Prostate gland (tissue), 2 donors: ENCODE data around the gene HIPK3.

Experiments used
- POLR2A ChIP-seq: fragments of 450-650 bp; IDR thresholded peaks from one replicate; pipeline ENCODE4 v1.6.1; 2016; ENCODE audit warnings: antibody characterized with exemption, mild to moderate bottlenecking
- TF ChIP-seq, protein P1 (sequence below), 4 experiments: fragments of 200-600 bp in 2 of 4; fragments of 450-650 bp in 2 of 4; sonication (generic) in 2 of 4; IDR thresholded peaks; 1 replicate in 3 of 4; 2 replicates in 1 of 4; pipeline ENCODE4 v1.5.1; 2016 to 2019; ENCODE audit warnings: antibody characterized with exemption in 4 of 4, mild to moderate bottlenecking in 2 of 4, moderate library complexity in 2 of 4

DNA sequence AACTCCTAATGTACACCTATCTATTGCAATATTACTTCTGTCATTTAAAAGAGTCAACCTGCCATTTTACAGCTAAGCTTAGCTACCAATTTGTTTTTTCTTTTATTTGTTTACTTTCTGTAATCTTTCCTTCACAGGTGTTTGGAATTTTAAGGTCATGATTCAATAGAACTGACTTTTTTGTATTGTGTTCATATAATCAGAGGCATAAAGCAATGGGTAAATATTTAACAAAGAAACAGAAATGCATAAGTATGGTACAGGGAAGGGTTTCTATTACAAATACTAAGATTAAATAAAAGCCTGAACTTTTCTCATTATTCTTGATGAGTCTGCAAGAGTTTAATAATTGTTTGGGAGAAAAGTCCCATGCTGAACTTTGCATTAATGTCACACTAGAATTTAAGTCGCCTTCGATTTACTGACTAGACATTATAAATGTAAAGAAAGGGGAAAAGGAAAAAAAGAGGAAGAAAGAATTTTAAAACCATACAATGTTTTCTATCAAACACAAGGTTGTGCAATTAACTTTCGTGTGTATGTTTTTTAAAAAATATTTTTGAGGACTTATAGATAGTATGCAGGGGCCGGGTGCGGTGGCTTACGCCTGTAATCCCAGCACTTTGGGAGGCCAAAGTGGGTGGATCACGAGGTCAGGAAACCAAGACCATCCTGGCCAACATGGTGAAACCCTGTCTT lies 35.0 kb upstream of the HIPK3 start:
- TF ChIP-seq, protein P1, sequence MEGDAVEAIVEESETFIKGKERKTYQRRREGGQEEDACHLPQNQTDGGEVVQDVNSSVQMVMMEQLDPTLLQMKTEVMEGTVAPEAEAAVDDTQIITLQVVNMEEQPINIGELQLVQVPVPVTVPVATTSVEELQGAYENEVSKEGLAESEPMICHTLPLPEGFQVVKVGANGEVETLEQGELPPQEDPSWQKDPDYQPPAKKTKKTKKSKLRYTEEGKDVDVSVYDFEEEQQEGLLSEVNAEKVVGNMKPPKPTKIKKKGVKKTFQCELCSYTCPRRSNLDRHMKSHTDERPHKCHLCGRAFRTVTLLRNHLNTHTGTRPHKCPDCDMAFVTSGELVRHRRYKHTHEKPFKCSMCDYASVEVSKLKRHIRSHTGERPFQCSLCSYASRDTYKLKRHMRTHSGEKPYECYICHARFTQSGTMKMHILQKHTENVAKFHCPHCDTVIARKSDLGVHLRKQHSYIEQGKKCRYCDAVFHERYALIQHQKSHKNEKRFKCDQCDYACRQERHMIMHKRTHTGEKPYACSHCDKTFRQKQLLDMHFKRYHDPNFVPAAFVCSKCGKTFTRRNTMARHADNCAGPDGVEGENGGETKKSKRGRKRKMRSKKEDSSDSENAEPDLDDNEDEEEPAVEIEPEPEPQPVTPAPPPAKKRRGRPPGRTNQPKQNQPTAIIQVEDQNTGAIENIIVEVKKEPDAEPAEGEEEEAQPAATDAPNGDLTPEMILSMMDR (IDR thresholded peaks at IDR 0.05): no peak
- TF ChIP-seq POLR2A: no peak
